CD8-positive, alpha-beta memory T cell (primary cell): Measurements from ENCODE around the gene BIRC6. TPM values are rescaled to one million over a fixed set of nuclear protein-coding genes. Genes with fewer than 3 reads are reported as not detected.
"Not testable (repeated sequence)": the region's sequence is repeated elsewhere in the genome, so short reads cannot be mapped to it uniquely, and the experiment has no call there.

Source experiments
- CTCF ChIA-PET: fragments of 350-600 bp; sonication (Branson Sonifier 250); formaldehyde crosslinking; loops from one replicate; lab custom pipeline; 2021; ENCODE audit warnings: antibody characterized with exemption; lab: Charles Lee
- POLR2A ChIA-PET: fragments of 350-600 bp; sonication (Branson Sonifier 250); formaldehyde crosslinking; loops from one replicate; lab custom pipeline; 2021; ENCODE audit warnings: antibody characterized with exemption; lab: Charles Lee
- DNase-seq, 5 donors: peaks; one replicate each; pipeline versions ENCODE4 v3.0.0 to v3.0.0-alpha.2; 2020 to 2022; ENCODE audit warnings: mixed read lengths in 1 of 5
- H3K27ac ChIP-seq: one replicate; pipeline ENCODE4 v1.7.0; 2013; ENCODE audit warnings: low read depth, mild to moderate bottlenecking, low read length, moderate library complexity
- H3K27me3 ChIP-seq: 2 replicates; pipeline ENCODE4 v1.7.0; 2013; ENCODE audit warnings: low read length, mild to moderate bottlenecking; ENCODE audit not compliant: insufficient read depth, poor library complexity, severe bottlenecking
- H3K36me3 ChIP-seq: 2 replicates; pipeline ENCODE4 v1.7.0; 2013; ENCODE audit warnings: mild to moderate bottlenecking, low read length, moderate library complexity; ENCODE audit not compliant: insufficient read depth
- H3K4me1 ChIP-seq: 2 replicates; pipeline ENCODE4 v1.7.0; 2013; ENCODE audit warnings: mild to moderate bottlenecking, low read length, moderate library complexity; ENCODE audit not compliant: insufficient read depth
- H3K4me3 ChIP-seq: 2 replicates; pipeline ENCODE4 v1.7.0; 2013; ENCODE audit warnings: mild to moderate bottlenecking, low read length
- H3K9me3 ChIP-seq: 2 replicates; pipeline ENCODE4 v1.7.0; 2013; ENCODE audit warnings: mild to moderate bottlenecking, low read length
- H3K27ac Mint-ChIP-seq, 8 donors: one replicate each; pipeline ENCODE4 v1.8.0; 2020 to 2021; ENCODE audit warnings: mixed read lengths in 8 of 8, mild to moderate bottlenecking in 6 of 8, inconsistent platforms in 3 of 8, moderate library complexity in 3 of 8
- H3K27me3 Mint-ChIP-seq, 2 donors: one replicate each; pipeline ENCODE4 v1.8.0; 2020 to 2021; ENCODE audit warnings: mixed read lengths in 2 of 2, mild to moderate bottlenecking in 1 of 2, moderate library complexity in 1 of 2
- H3K36me3 Mint-ChIP-seq, 3 donors: one replicate each; pipeline ENCODE4 v1.8.0; 2020 to 2021; ENCODE audit warnings: mixed read lengths in 3 of 3, inconsistent platforms in 1 of 3, mild to moderate bottlenecking in 1 of 3
- H3K4me1 Mint-ChIP-seq, 3 donors: one replicate each; pipeline ENCODE4 v1.8.0; 2020 to 2021; ENCODE audit warnings: mixed read lengths in 3 of 3, inconsistent platforms in 1 of 3, mild to moderate bottlenecking in 1 of 3
- H3K4me3 Mint-ChIP-seq, 7 donors: one replicate each; pipeline ENCODE4 v1.8.0; 2020 to 2021; ENCODE audit warnings: mixed read lengths in 7 of 7, mild to moderate bottlenecking in 6 of 7, moderate library complexity in 4 of 7, inconsistent platforms in 2 of 7
- H3K9me3 Mint-ChIP-seq, 5 donors: one replicate each; pipeline ENCODE4 v1.8.0; 2020 to 2022; ENCODE audit warnings: mixed read lengths in 5 of 5, mild to moderate bottlenecking in 3 of 5, moderate library complexity in 2 of 5, inconsistent platforms in 1 of 5
- polyA plus RNA-seq: library from polyadenylated mRNA; unstranded; fragments of 300-500 nt; fragmentation: Illumina TruSeq; gene quantifications from one replicate; pipeline ENCODE4 v1.2.3, GENCODE V29; 2021
- total RNA-seq, 2 experiments: library from RNA; stranded (reverse); gene quantifications; one replicate each; pipeline ENCODE4 v1.2.3, GENCODE V29; 2021

The BIRC6 gene
- total and polyA plus RNA-seq, 3 experiments from 2014 or later: 32.4 to 72.5 (median 71.8) TPM

DNA sequence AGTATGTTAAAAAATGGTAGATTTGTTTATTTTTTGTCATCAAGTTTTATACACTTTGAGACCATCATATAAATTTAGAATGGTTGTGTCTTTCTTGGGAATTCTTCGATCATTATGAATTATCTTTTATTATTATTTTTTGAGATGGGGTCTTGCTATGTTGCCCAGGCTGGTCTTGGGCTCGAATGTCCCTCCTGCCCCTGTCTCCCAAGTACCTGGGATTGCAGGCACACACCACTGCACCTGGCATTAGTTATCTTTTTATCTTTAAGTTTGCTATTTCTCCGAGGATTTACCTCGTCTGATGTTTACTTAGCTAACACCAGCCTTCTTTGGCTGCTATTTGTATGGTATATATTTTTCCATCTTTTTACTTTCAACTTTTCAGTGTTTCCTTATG is 100.0 kb downstream of the BIRC6 start:
- H3K9me3 Mint-ChIP-seq: no peaks in the 10 kb centered on the region
- no peak for DNase-seq
- no peaks in the 10 kb centered on the region for H3K27me3 Mint-ChIP-seq
- POLR2A ChIA-PET: no interaction called here
- H3K27ac ChIP-seq: no peak overlapping the region
- H3K27ac Mint-ChIP-seq: peak overlapping the region in 1 of 8 donors; percentile 0
- no peak overlapping the region for H3K4me3 ChIP-seq
- H3K4me1 Mint-ChIP-seq: peaks cover 26 to 44% (median 40%) of the 10 kb centered on the region in 3 donors
- no peaks in the 10 kb centered on the region for H3K4me1 ChIP-seq
- CTCF ChIA-PET: no interaction called here
- H3K36me3 ChIP-seq: no peaks in the 10 kb centered on the region
- H3K4me3 Mint-ChIP-seq: no peak overlapping the region
- no peaks in the 10 kb centered on the region for H3K9me3 ChIP-seq
- H3K36me3 Mint-ChIP-seq: peaks cover 0 to 57% (median 22%) of the 10 kb centered on the region in 3 donors
- no peaks in the 10 kb centered on the region for H3K27me3 ChIP-seq

GRCh38 chr2:32457814-32458213 is 101.0 kb downstream of the BIRC6 start:
- H3K36me3 Mint-ChIP-seq: peaks cover 0 to 56% (median 24%) of the 10 kb centered on the region in 3 donors
- H3K27ac Mint-ChIP-seq: peak overlapping the region in 1 of 8 donors; percentile 40
- POLR2A ChIA-PET: no interaction called here

DNA sequence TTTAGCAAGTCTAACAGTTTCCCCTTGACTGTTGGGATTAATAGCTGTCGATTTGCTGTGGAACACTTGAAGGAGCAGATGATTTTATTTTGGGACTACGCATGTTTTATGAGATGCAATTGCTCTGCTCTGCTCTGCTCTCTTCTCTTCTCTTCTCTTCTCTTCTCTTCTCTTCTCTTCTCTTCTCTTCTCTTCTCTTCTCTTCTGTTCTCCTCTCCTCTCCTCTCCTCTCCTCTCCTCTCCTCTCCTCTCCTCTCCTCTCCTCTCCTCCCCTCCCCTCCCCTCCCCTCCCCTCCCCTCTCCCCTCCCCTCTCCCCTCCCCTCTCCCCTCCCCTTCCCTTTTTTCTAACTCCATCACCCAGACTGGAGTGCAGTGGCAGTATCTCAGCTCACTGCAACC is 104.0 kb downstream of the BIRC6 start:
- H3K4me3 Mint-ChIP-seq, CTCF ChIA-PET, H3K27ac ChIP-seq, DNase-seq, H3K27me3 Mint-ChIP-seq, H3K4me3 ChIP-seq, H3K4me1 ChIP-seq, POLR2A ChIA-PET, H3K36me3 ChIP-seq, H3K9me3 ChIP-seq, H3K9me3 Mint-ChIP-seq, H3K27me3 ChIP-seq: not testable (repeated sequence)
- Mint-ChIP-seq H3K36me3 (peaks cover 4 to 62% (median 29%) of the 10 kb centered on the region in 3 donors), H3K4me1 (peaks cover 27 to 43% (median 27%) of the 10 kb centered on the region in 3 donors), H3K27ac (peak overlapping the region in 1 of 8 donors; percentile 69)

More at GRCh38 chr2:32457814-32458213, 101.0 kb downstream of the BIRC6 start:
- Histone ChIP-seq H3K9me3 (no peaks in the 10 kb centered on the region), H3K4me1 (no peaks in the 10 kb centered on the region), H3K4me3 (no peak overlapping the region), H3K27ac (no peak overlapping the region), H3K36me3 (no peaks in the 10 kb centered on the region), H3K27me3 (no peaks in the 10 kb centered on the region)
- Mint-ChIP-seq H3K4me1 (peaks cover 26 to 49% (median 34%) of the 10 kb centered on the region in 3 donors), H3K9me3 (no peaks in the 10 kb centered on the region), H3K4me3 (no peak overlapping the region), H3K27me3 (no peaks in the 10 kb centered on the region)
- CTCF ChIA-PET: interaction anchor here (0.6 kb wide), 1 partner anchor 111 kb away, joined by 3 read pairs; no protein-coding TSS in a partner anchor
- DNase-seq: no peak

- Histone ChIP-seq H3K4me1 (no peaks in the 10 kb centered on the region), H3K9me3 (no peaks in the 10 kb centered on the region), H3K27ac (no peak overlapping the region), H3K36me3 (peaks cover 8% of the 10 kb centered on the region), H3K27me3 (no peaks in the 10 kb centered on the region), H3K4me3 (no peak overlapping the region)
- ChIA-PET POLR2A (no interaction called here), CTCF (no interaction called here)
- Mint-ChIP-seq H3K9me3 (no peaks in the 10 kb centered on the region), H3K27ac (no peak overlapping the region), H3K27me3 (no peaks in the 10 kb centered on the region), H3K4me1 (peaks cover 9 to 31% (median 15%) of the 10 kb centered on the region in 3 donors), H3K36me3 (peaks cover 4 to 65% (median 31%) of the 10 kb centered on the region in 3 donors), H3K4me3 (no peak overlapping the region)
- DNase-seq: no peak
Observed at GRCh38 chr2:32463110-32463509, 106.3 kb downstream of the BIRC6 start.

DNA sequence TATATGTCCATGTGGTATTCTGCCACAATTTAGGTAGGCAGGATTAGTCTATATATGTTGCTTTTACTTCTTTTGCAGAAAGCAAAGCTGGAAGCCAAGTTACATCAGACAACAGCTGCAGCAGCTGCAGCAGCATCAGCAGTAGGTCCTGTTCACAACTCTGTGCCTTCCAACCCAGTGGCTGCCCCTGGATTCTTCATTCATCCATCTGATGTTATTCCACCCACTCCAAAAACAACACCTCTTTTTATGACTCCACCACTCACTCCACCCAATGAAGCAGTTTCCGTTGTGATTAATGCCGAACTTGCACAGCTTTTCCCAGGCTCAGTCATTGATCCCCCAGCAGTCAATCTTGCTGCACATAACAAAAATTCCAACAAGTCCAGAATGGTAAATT is 107.6 kb downstream of the BIRC6 start:
- ChIA-PET POLR2A (no interaction called here), CTCF (no interaction called here)
- Histone ChIP-seq H3K9me3 (no peaks in the 10 kb centered on the region), H3K4me3 (no peak overlapping the region), H3K27me3 (no peaks in the 10 kb centered on the region), H3K36me3 (peaks cover 14% of the 10 kb centered on the region), H3K4me1 (no peaks in the 10 kb centered on the region), H3K27ac (no peak overlapping the region)
- Mint-ChIP-seq H3K9me3 (no peaks in the 10 kb centered on the region), H3K4me1 (peaks cover 0 to 25% (median 15%) of the 10 kb centered on the region in 3 donors), H3K27ac (peak overlapping the region in 2 of 8 donors; percentile 7 to 14), H3K4me3 (no peak overlapping the region), H3K36me3 (peaks cover 9 to 71% (median 33%) of the 10 kb centered on the region in 3 donors), H3K27me3 (no peaks in the 10 kb centered on the region)
- no peak for DNase-seq

- no peaks in the 10 kb centered on the region for H3K4me1 ChIP-seq
- Mint-ChIP-seq H3K36me3 (peaks cover 7 to 75% (median 24%) of the 10 kb centered on the region in 3 donors), H3K27me3 (no peaks in the 10 kb centered on the region), H3K9me3 (no peaks in the 10 kb centered on the region), H3K4me1 (peaks cover 7 to 16% (median 11%) of the 10 kb centered on the region in 3 donors), H3K4me3 (no peak overlapping the region), H3K27ac (peak overlapping the region in 3 of 8 donors; percentile 22 to 47 (median 29))
- H3K27ac ChIP-seq: no peak overlapping the region
- no peaks in the 10 kb centered on the region for H3K9me3 ChIP-seq
- POLR2A ChIA-PET: no interaction called here
- DNase-seq: no peak
- H3K4me3 ChIP-seq: no peak overlapping the region
- no peaks in the 10 kb centered on the region for H3K27me3 ChIP-seq
- H3K36me3 ChIP-seq: peaks cover 25% of the 10 kb centered on the region
- CTCF ChIA-PET: no interaction called here
Observed at GRCh38 chr2:32472605-32473004, 115.8 kb downstream of the BIRC6 start.

- Histone ChIP-seq H3K27ac (no peak overlapping the region), H3K9me3 (no peaks in the 10 kb centered on the region), H3K4me1 (no peaks in the 10 kb centered on the region), H3K4me3 (no peak overlapping the region), H3K27me3 (no peaks in the 10 kb centered on the region), H3K36me3 (peaks cover 22% of the 10 kb centered on the region)
- CTCF ChIA-PET: no interaction called here
- no peaks in the 10 kb centered on the region for H3K9me3 Mint-ChIP-seq
- H3K27ac Mint-ChIP-seq: peak overlapping the region in 4 of 8 donors; percentile 63 to 85 (median 68)
- no peak for DNase-seq
- no peak overlapping the region for H3K4me3 Mint-ChIP-seq
- peaks cover 7 to 13% (median 7%) of the 10 kb centered on the region in 3 donors for H3K4me1 Mint-ChIP-seq
- H3K36me3 Mint-ChIP-seq: peaks cover 2 to 75% (median 24%) of the 10 kb centered on the region in 3 donors
- H3K27me3 Mint-ChIP-seq: no peaks in the 10 kb centered on the region
- POLR2A ChIA-PET: no interaction called here
Observed at GRCh38 chr2:32474381-32474780, 117.6 kb downstream of the BIRC6 start.

DNA sequence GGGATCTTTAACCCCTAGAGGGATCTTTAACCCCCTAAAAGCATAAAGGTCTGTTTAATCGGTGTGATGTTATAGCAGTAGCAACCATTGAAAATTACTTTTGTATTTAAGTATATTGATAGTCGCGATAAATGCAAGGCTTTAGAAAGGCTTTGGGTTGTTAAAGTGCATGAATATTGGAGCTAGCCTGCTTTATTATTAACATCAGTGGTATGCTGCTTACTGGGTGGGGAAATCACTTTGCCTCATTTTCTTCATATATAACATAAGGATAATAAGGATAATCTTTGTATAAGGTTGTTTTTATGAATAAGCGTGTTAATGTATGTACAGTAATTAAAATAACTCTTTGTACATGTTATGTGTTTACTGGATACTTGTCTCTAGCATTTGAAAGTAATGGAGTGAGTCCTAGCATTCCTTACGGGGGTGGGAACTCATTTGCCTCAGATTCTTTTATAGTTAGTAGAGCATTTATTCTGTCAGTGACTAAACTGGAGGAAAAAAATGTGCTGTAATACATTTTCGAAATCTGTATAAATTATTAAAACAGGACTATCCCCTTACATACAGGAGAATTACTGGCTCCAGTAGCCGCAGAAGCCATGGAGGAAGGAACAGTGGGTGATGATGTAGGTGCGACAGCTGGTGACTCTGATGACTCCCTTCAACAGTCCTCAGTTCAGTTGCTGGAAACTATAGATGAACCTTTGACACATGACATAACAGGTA is 122.2 kb downstream of the BIRC6 start:
- H3K4me1 ChIP-seq: no peaks in the 10 kb centered on the region
- ChIA-PET POLR2A (no interaction called here), CTCF (no interaction called here)
- Mint-ChIP-seq H3K27ac (no peak overlapping the region), H3K4me1 (peaks cover 0 to 4% (median 2%) of the 10 kb centered on the region in 3 donors), H3K4me3 (no peak overlapping the region), H3K36me3 (peaks cover 0 to 80% (median 16%) of the 10 kb centered on the region in 3 donors), H3K27me3 (no peaks in the 10 kb centered on the region), H3K9me3 (no peaks in the 10 kb centered on the region)
- no peak for DNase-seq
- H3K27me3 ChIP-seq: no peaks in the 10 kb centered on the region
- H3K27ac ChIP-seq: no peak overlapping the region
- H3K36me3 ChIP-seq: peaks cover 25% of the 10 kb centered on the region
- H3K9me3 ChIP-seq: no peaks in the 10 kb centered on the region
- no peak overlapping the region for H3K4me3 ChIP-seq
